ENCODE data around the gene PRKCE. TPM values are rescaled to one million over a fixed set of nuclear protein-coding genes. Genes with fewer than 3 reads are reported as not detected.

PRKCE gene
- total and polyA plus RNA-seq, 2 experiments from 2014 or later, result 0.94 to 1.2 TPM

GRCh38 chr2:45821558-45822271 is 170.2 kb downstream of the PRKCE start:
- no peak overlapping the region for H3K4me2 ChIP-seq
- 0 out of 2 replicates have a peak, but pooled peaks cover 14% of the 10 kb centered on the region for H3K9me2 ChIP-seq (ENCODE audit: insufficient read depth)
- H3K27ac Mint-ChIP-seq, result peak overlapping the region; percentile 6; the same call in 1 of the 2 replicates
- H3K36me3 Mint-ChIP-seq (ENCODE audit: low read depth), result no peaks in the 10 kb centered on the region
- no peak overlapping the region for H2AFZ ChIP-seq
- peaks cover 15% of the 10 kb centered on the region for H3K4me1 Mint-ChIP-seq
- H4K20me1 ChIP-seq (replicated peaks; ENCODE audit: insufficient read depth), result no peaks in the 10 kb centered on the region
- H3K36me3 ChIP-seq (ENCODE audit: insufficient read depth), result no peaks in the 10 kb centered on the region
- H3K79me2 ChIP-seq (replicated peaks; ENCODE audit: insufficient read depth), result no peaks in the 10 kb centered on the region
- H3K4me3 Mint-ChIP-seq, result no peak overlapping the region
- no peaks in the 10 kb centered on the region for H3K4me1 ChIP-seq (ENCODE audit: insufficient read depth)
- H3K27me3 ChIP-seq (ENCODE audit: insufficient read depth), result no peaks in the 10 kb centered on the region
- TF ChIP-seq JUNB (IDR thresholded peaks at IDR 0.05; ENCODE audit: unreplicated experiment) (no peak), POLR2AphosphoS5 (IDR thresholded peaks at IDR 0.05; ENCODE audit: low read depth) (no peak)
- H3K9me3 Mint-ChIP-seq, result no peaks in the 10 kb centered on the region
- H3K27ac ChIP-seq (ENCODE audit: low read depth), result no peak overlapping the region
- ATAC-seq, result no peak
- no peak overlapping the region for H3K4me3 ChIP-seq
- no peaks in the 10 kb centered on the region for H3F3A ChIP-seq (replicated peaks; ENCODE audit: low read depth)
- H3K27me3 Mint-ChIP-seq (ENCODE audit: insufficient read depth, low read depth, poor library complexity), result peaks cover 5% of the 10 kb centered on the region
- no peak for DNase-seq (ENCODE audit: low spot score)

GRCh38 chr2:45822272-45822630 is 170.8 kb downstream of the PRKCE start:
- H3K27me3 Mint-ChIP-seq (ENCODE audit: insufficient read depth, low read depth, poor library complexity), result peaks cover 5% of the 10 kb centered on the region
- no peaks in the 10 kb centered on the region for H3K36me3 Mint-ChIP-seq (ENCODE audit: low read depth)
- H3K4me3 Mint-ChIP-seq, result no peak overlapping the region
- DNase-seq (ENCODE audit: low spot score) (no peak), ATAC-seq (no peak)
- no peak overlapping the region for H3K27ac Mint-ChIP-seq
- Histone ChIP-seq H3K9me2 (ENCODE audit: insufficient read depth) (0 out of 2 replicates have a peak, but pooled peaks cover 14% of the 10 kb centered on the region), H3K4me1 (ENCODE audit: insufficient read depth) (no peaks in the 10 kb centered on the region), H4K20me1 (replicated peaks; ENCODE audit: insufficient read depth) (no peaks in the 10 kb centered on the region), H3K27me3 (ENCODE audit: insufficient read depth) (no peaks in the 10 kb centered on the region), H3K4me3 (no peak overlapping the region), H3K79me2 (replicated peaks; ENCODE audit: insufficient read depth) (no peaks in the 10 kb centered on the region), H3F3A (replicated peaks; ENCODE audit: low read depth) (no peaks in the 10 kb centered on the region), H2AFZ (no peak overlapping the region), H3K4me2 (no peak overlapping the region), H3K27ac (ENCODE audit: low read depth) (no peak overlapping the region), H3K36me3 (ENCODE audit: insufficient read depth) (no peaks in the 10 kb centered on the region)
- TF ChIP-seq EZH2 (IDR thresholded peaks at IDR 0.05; ENCODE audit: low read depth, unreplicated experiment) (no peak), NANOG (IDR thresholded peaks at IDR 0.05; ENCODE audit: borderline replicate concordance) (no peak), ZNF114 (CRISPR knock-in tag; IDR thresholded peaks at IDR 0.05) (no peak), ZNF331 (CRISPR knock-in tag; IDR thresholded peaks at IDR 0.05; ENCODE audit: low read depth) (no peak), CTCF (conservative IDR thresholded peaks at IDR 0.05; ENCODE audit: low read depth in 2 of 2) (no peak), STAT1 (IDR thresholded peaks at IDR 0.05; ENCODE audit: unreplicated experiment) (no peak), CREB1 (CRISPR knock-in tag; IDR thresholded peaks at IDR 0.05; ENCODE audit: low read depth) (no peak), ZNF462 (CRISPR knock-in tag; IDR thresholded peaks at IDR 0.05) (no peak)
- no peaks in the 10 kb centered on the region for H3K9me3 Mint-ChIP-seq
- peaks cover 15% of the 10 kb centered on the region for H3K4me1 Mint-ChIP-seq
